MM.1S (cell line): ENCODE data around the gene TMEM190.

Experiments
- EZH2phosphoT487 ChIP-seq: fragments of 300-600 bp; sonication (generic); IDR thresholded peaks from 2 replicates; pipeline ENCODE4 v1.6.1; 2018; ENCODE audit warnings: antibody characterized with exemption, low read length
- TF ChIP-seq, protein P1 (sequence below): fragments of 300-600 bp; sonication (generic); IDR thresholded peaks from 2 replicates; pipeline ENCODE4 v1.5.1; 2016; ENCODE audit warnings: antibody characterized with exemption, low read length, mixed read lengths

DNA sequence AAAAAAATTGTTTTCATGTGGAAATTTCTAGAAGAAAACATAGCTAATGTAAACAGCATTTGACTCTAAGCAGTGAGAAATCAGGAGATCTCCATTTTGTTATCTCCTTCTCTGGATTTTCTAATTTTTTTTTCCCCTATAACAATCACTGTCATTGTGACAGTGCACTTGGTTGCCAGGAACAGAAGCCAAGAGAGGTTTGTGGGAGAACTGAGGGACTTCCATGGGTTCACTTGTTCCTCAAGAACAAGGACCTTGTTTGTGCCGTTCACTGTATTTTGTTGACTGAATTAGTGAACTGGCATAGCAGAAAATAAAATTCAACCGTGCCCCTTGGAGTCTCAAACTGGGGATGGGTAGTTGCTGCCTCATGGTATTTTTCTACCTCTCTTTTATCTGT lies 49.4 kb downstream of the TMEM190 start:
- TF ChIP-seq, protein P1, sequence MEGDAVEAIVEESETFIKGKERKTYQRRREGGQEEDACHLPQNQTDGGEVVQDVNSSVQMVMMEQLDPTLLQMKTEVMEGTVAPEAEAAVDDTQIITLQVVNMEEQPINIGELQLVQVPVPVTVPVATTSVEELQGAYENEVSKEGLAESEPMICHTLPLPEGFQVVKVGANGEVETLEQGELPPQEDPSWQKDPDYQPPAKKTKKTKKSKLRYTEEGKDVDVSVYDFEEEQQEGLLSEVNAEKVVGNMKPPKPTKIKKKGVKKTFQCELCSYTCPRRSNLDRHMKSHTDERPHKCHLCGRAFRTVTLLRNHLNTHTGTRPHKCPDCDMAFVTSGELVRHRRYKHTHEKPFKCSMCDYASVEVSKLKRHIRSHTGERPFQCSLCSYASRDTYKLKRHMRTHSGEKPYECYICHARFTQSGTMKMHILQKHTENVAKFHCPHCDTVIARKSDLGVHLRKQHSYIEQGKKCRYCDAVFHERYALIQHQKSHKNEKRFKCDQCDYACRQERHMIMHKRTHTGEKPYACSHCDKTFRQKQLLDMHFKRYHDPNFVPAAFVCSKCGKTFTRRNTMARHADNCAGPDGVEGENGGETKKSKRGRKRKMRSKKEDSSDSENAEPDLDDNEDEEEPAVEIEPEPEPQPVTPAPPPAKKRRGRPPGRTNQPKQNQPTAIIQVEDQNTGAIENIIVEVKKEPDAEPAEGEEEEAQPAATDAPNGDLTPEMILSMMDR = no peak
- no peak for TF ChIP-seq EZH2phosphoT487
